Stimulated activated naive CD8-positive, alpha-beta T cell treated with anti-CD3 and anti-CD28 coated beads, Interleukin-15, amount 100 ng/mL, for 72 hours (primary cell): Measurements from ENCODE around the gene ROBO1.

ENCODE experiments used
- ATAC-seq: fragments of 150-1000 bp; cut with Tn5 transposase; 2 replicates; pipeline ENCODE4 v1.10.0; 2021; ENCODE audit warnings: mild to moderate bottlenecking, moderate library complexity
- DNase-seq, 2 donors: peaks; one replicate each; pipeline ENCODE4 v3.0.0; 2021 to 2022
- H3K27ac Mint-ChIP-seq, 2 donors: one replicate each; pipeline ENCODE4 v1.8.0; 2022; ENCODE audit warnings: mild to moderate bottlenecking in 2 of 2, mixed read lengths in 2 of 2, moderate library complexity in 2 of 2
- H3K27me3 Mint-ChIP-seq: one replicate; pipeline ENCODE4 v1.8.0; 2022; ENCODE audit warnings: mixed read lengths
- H3K4me1 Mint-ChIP-seq: one replicate; pipeline ENCODE4 v1.8.0; 2022; ENCODE audit warnings: mild to moderate bottlenecking, mixed read lengths
- H3K4me3 Mint-ChIP-seq, 2 donors: one replicate each; pipeline ENCODE4 v1.8.0; 2022; ENCODE audit warnings: mild to moderate bottlenecking in 2 of 2, mixed read lengths in 2 of 2, moderate library complexity in 1 of 2
- H3K9me3 Mint-ChIP-seq, 2 donors: one replicate each; pipeline ENCODE4 v1.8.0; 2022; ENCODE audit warnings: mixed read lengths in 2 of 2

Gene ROBO1

DNA sequence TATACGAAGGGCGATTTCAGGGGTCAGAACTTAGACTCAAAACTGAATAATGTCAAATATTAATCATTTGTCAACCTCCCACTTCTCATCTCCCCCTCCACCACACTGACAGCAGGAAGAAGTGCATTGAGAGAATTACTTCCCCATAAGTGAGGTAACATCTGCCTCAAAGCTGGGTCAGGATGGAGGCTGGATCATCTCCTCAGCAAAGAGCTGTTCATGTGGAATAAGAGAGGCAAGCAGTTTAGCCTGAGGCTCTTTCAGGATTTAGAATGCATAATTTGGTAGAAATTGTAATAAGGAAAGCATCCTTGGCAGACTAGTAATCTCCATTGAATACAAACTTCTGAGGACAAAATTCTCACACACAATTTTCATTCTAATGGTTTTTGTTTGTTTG, 512.1 kb downstream of the ROBO1 start:
- DNase-seq (no peak), ATAC-seq (no peak)
- H3K27me3 Mint-ChIP-seq = no peaks in the 10 kb centered on the region
- H3K27ac Mint-ChIP-seq = no peak overlapping the region
- H3K4me1 Mint-ChIP-seq = no peaks in the 10 kb centered on the region
- H3K9me3 Mint-ChIP-seq = peaks cover 0 to 4% of the 10 kb centered on the region in 2 donors
- H3K4me3 Mint-ChIP-seq = no peak overlapping the region

DNA sequence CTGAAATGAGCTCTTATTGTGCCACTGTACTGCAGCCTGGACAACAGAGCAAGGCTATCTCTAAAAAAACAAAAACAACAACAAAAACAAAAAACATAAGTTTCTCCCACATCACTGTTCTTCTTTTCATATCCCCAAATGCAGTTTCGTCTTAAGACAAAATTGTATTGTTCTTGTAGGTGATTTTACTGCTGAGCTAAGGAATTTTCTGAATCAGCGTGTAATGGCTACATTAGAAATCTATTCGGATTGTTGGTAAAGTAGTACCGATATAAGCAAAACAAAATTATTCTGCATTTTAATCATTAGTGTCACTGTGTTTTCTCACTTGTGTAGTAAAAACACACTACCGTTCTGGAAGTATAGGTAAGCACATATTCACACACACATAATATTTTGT, 512.5 kb downstream of the ROBO1 start:
- Mint-ChIP-seq H3K27ac (no peak overlapping the region), H3K27me3 (no peaks in the 10 kb centered on the region), H3K4me1 (no peaks in the 10 kb centered on the region), H3K4me3 (no peak overlapping the region), H3K9me3 (peaks cover 0 to 4% of the 10 kb centered on the region in 2 donors)
- no peak for ATAC-seq
- no peak for DNase-seq

DNA sequence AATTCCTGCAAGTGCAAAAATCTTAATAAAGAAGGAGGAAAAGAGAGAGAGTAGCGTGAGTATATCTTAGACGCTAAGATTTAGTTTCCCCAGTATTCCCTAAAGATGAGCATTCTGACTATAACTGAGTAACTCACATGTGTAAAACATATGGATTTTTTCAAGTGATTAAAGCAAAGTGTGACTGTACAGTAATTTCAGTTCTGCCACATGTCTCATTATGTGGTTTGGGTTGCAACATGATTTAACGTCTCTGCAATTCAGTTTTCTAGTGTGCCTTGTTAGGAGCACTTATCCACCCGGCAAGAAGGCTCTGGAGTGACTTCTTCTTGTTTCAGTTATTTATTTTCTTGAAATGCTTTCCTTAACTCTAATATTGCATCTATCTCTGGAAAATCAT, 514.1 kb downstream of the ROBO1 start:
- Mint-ChIP-seq H3K27me3 (no peaks in the 10 kb centered on the region), H3K4me3 (no peak overlapping the region)
- ATAC-seq = no peak

DNA sequence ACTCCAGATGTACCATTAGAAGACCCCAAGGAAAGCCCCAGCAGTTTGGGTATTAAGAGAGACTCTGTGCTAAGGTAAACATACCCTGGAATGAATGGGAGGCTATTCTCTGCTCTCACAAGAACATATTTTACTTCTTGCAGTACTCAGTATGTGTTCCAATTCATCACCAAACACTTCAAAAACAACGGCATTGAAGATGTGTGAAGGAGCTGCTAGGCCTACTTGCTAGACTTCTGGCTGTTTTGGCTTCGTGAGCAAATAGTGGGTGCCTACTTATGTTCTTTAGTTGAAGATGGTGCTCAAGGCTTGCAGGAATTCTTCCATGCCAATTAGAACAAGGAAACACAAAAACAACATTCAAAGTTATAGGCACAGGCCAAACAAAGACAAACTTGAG, 514.5 kb downstream of the ROBO1 start:
- H3K4me3 Mint-ChIP-seq = no peak overlapping the region
- no peak overlapping the region for H3K27ac Mint-ChIP-seq
- DNase-seq (no peak), ATAC-seq (no peak)
- H3K4me1 Mint-ChIP-seq = no peaks in the 10 kb centered on the region
- no peaks in the 10 kb centered on the region for H3K27me3 Mint-ChIP-seq
- H3K9me3 Mint-ChIP-seq = peaks cover 7 to 16% of the 10 kb centered on the region in 2 donors

More for the DNA sequence above, 514.1 kb downstream of the ROBO1 start:
- H3K4me1 Mint-ChIP-seq = no peaks in the 10 kb centered on the region
- H3K9me3 Mint-ChIP-seq = peaks cover 7 to 12% of the 10 kb centered on the region in 2 donors
- no peak overlapping the region for H3K27ac Mint-ChIP-seq
- no peak for DNase-seq

DNA sequence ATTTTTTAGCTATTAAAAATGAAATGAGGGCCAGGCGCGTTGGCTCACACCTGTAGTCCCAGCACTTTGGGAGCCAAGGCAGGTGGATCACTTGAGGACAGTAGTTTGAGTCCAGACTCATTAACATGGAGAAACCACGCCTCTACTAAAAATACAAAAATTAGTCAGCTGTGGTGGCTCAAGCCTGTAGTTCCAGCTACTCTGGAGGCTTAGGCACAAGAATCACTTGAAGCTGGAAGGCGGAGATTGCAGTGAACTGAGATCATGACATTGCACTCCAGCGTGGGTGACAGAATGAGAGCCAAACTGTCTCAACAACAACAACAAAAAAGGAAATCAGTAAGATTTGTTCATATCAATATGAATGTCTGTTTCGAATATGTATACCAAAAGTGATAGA, 517.1 kb downstream of the ROBO1 start:
- DNase-seq (no peak), ATAC-seq (no peak)
- H3K9me3 Mint-ChIP-seq = peaks cover 7 to 16% of the 10 kb centered on the region in 2 donors
- no peak overlapping the region for H3K4me3 Mint-ChIP-seq
- H3K4me1 Mint-ChIP-seq = no peaks in the 10 kb centered on the region
- H3K27me3 Mint-ChIP-seq = no peaks in the 10 kb centered on the region
- no peak overlapping the region for H3K27ac Mint-ChIP-seq

DNA sequence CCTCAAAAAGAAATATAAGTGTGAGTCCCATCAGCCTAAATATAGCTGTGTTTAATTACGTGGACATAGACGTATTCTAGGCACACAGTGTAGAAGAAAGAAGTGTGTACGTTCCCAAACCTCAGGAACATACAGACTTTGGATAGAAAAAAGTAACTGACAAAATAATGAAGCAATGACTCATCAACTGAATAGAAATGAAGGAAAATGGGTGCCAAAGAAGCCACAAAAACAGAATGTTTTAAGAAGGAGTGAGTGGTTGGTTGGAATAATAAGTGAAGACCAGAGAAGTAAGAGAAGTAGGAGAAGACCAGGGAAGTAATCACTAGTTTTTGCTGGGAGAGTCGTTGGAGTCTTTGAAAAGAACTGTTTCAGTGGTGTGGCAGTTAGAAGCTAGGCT, 518.1 kb downstream of the ROBO1 start:
- no peak for DNase-seq
- peaks cover 7 to 16% of the 10 kb centered on the region in 2 donors for H3K9me3 Mint-ChIP-seq

DNA sequence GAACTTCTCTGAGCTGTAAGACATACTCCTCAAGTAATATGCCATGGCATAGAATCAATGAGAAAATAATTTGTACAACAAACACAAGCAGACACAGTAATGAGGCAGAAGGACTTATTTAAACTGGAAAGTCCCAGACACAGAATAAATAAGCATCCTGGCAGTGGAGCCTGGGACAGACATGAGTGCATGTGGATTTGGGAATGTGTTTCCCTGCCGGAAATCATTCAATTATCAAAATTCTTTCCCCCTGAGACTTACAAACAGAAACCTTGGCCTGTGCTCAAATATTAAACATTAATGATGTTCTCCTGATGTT, 520.1 kb downstream of the ROBO1 start:
- DNase-seq (no peak), ATAC-seq (no peak)
- no peaks in the 10 kb centered on the region for H3K4me1 Mint-ChIP-seq
- no peak overlapping the region for H3K4me3 Mint-ChIP-seq
- no peak overlapping the region for H3K27ac Mint-ChIP-seq
- H3K9me3 Mint-ChIP-seq = peaks cover 7 to 12% of the 10 kb centered on the region in 2 donors
- H3K27me3 Mint-ChIP-seq = no peaks in the 10 kb centered on the region

More for the DNA sequence above, 518.1 kb downstream of the ROBO1 start:
- no peak overlapping the region for H3K4me3 Mint-ChIP-seq
- ATAC-seq = no peak
- peak overlapping the region in 1 of 2 donors; percentile 6 for H3K27ac Mint-ChIP-seq
- no peaks in the 10 kb centered on the region for H3K4me1 Mint-ChIP-seq
- H3K27me3 Mint-ChIP-seq = no peaks in the 10 kb centered on the region

DNA sequence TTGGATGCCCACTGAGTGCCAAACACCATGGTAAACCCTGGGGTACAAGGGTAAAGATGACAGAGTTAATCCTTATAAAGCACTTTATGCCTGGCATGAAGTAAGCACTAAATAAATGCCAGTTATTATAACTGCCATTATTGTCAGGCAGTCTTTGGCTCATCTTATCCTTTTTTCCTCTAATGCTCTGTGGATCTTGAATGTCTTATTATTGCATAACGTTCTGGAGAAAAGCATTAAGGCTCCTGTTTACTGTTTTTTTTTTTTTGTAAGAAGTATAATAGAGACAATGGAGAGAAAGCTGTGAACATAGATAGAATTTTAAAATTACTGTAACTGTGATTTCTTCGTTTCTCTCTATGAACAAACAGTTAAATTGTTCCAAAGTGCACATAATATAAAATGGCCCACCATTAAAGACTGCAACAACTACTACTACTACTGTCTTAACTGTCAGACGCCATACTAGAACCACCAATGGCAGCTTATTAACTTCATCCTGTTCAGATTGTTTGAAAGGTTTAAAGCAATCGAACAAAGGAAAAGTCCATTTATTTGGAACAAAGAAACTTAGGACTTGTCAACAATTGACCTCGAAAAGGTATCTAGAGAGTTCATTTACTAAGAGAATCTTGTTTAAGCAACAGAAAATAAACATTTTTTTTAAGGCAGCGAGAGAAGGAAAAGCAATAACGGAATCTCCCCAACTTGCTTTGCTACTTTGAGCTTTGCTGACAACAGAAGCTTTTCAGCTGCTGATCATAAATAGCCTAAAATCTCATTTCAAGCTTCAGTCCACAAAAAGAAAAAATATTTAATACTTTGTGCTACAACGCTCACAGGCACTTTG, 520.7 kb downstream of the ROBO1 start:
- peaks cover 7 to 12% of the 10 kb centered on the region in 2 donors for H3K9me3 Mint-ChIP-seq
- H3K27me3 Mint-ChIP-seq = no peaks in the 10 kb centered on the region
- no peak overlapping the region for H3K27ac Mint-ChIP-seq
- no peak for ATAC-seq
- H3K4me3 Mint-ChIP-seq = no peak overlapping the region
- DNase-seq = no peak
- no peaks in the 10 kb centered on the region for H3K4me1 Mint-ChIP-seq

DNA sequence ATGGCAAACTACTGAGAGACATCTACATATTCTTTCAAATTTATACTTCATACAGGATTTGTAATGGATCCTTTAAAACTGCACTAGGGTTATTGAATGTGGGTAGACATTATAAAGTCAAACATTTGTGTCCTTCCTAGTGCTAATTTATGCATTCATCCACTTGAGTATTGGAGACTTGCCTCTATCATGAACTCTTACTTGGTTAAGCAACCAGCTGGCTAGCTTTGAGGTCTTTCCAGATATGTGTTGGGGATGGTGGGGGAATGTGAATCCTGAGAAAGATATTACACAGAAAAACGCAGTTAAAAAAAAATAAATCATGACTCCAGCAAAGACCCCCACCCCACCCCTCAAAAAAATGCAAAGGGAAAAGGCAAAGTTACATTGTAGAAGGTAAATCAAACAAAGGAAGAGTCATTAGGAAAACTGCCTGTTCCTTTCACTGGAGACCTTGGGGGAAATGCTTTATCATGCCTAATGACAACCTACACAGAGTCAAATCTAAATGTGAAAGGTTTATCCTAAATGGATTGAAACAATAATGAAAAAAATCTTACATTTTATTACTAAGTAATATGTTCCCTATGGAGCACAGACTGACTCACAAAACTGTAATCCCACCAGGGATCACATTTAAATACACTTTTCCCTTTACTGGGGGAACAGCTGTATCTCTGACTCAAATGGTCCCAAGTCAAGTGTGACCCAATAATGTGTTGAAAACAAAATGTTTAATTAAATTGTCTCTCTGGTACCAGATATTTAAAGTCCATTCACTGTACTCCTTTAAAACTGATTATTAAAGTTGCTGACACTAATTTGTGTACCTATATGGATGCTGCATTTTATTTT, 522.3 kb downstream of the ROBO1 start:
- peaks cover 7 to 12% of the 10 kb centered on the region in 2 donors for H3K9me3 Mint-ChIP-seq
- ATAC-seq (no peak), DNase-seq (no peak)
- H3K4me3 Mint-ChIP-seq = no peak overlapping the region
- H3K27ac Mint-ChIP-seq = no peak overlapping the region
- no peaks in the 10 kb centered on the region for H3K4me1 Mint-ChIP-seq
- H3K27me3 Mint-ChIP-seq = no peaks in the 10 kb centered on the region

DNA sequence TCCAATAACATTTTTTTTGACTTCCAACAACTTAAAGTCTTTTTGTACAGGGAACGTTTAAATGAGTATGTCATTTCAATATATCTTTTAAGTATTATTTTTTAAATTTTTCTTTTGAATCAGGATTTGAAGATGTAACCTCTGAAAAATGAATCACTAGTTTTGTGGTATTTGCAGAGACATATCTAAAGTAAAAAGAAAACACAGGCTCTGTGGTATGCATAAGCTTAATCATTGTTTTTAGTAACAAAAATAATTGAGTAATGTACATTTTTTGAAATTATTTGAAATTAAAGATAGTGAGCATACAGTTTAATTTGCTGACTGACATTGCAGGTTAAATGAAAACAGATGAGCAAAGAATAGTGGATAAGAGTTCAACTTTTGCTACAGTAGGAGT, 531.3 kb downstream of the ROBO1 start:
- Mint-ChIP-seq H3K4me3 (no peak overlapping the region), H3K27me3 (no peaks in the 10 kb centered on the region), H3K4me1 (no peaks in the 10 kb centered on the region), H3K27ac (no peak overlapping the region), H3K9me3 (peaks cover 5 to 12% of the 10 kb centered on the region in 2 donors)
- ATAC-seq (no peak), DNase-seq (no peak)

DNA sequence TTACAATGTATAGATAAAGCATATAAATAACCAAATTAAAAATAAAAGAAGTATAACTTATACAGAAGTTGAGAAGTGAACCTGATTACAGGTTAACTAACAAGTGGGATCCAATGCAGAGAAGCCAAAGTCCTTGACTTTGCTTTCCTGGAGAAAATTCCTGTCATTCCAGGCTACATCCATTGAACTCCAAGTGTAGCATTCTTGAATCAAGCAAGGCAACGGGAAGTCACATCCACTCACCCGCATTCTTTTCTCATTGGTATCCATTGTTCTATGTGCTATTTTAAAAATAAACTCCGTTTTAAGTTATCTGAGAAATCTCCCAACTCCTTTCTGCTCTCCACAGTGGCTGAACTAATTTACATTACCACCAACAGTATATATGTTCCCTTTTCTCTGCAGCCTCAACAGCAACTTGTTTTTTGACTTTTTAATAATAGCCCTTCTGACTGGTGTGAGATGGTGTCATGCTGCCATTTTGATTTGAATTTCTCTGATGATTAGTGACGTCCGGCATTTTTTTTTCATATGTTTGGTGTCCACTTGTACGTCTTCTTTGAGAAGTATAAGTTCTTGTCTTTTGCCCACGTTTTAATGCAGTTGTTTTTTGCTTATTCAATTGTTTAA, 534.3 kb downstream of the ROBO1 start:
- Mint-ChIP-seq H3K27ac (no peak overlapping the region), H3K4me1 (no peaks in the 10 kb centered on the region), H3K9me3 (peaks cover 8 to 13% of the 10 kb centered on the region in 2 donors), H3K27me3 (no peaks in the 10 kb centered on the region), H3K4me3 (no peak overlapping the region)
- no peak for DNase-seq
- no peak for ATAC-seq

DNA sequence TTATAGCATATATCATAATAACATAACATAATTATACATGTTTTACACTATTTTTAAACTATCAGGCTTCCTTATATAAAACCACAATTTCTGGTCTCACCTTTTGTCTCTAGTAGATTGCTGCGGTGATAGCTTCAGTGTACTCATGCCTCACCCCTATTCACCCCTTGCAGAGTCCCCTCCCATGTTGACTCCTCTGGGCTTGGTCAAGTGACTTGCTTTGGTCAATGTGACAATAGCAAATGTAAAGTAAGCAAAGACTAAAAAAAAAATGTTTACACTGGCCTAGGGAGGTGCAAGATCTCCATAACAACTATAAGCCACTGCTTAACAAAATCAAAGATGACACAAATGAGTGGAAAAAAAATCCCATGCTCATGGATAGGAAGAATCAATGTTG, 537.5 kb downstream of the ROBO1 start:
- DNase-seq (no peak), ATAC-seq (no peak)
- Mint-ChIP-seq H3K27ac (no peak overlapping the region), H3K4me1 (no peaks in the 10 kb centered on the region), H3K9me3 (peaks cover 11 to 34% of the 10 kb centered on the region in 2 donors), H3K4me3 (no peak overlapping the region), H3K27me3 (no peaks in the 10 kb centered on the region)

DNA sequence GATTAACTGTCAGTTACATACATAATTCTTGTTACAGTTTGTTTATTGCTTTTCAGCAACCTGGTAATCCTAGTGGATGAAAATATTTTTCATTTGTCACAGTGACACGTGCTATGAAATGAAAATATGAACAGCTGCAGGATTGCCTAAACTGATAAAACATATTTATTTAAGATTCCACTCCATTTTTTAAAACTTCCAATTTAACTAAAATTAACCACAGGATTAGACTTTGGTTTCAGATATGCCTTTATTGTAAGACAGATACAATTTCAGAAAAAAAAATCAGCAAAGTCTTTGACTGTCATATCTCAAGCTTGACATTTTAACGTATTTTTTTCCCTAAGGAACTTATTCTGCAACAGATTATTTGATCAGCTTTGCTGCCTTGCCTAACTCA, 550.7 kb downstream of the ROBO1 start:
- Mint-ChIP-seq H3K4me1 (no peaks in the 10 kb centered on the region), H3K4me3 (no peak overlapping the region), H3K27me3 (no peaks in the 10 kb centered on the region), H3K9me3 (no peaks in the 10 kb centered on the region), H3K27ac (no peak overlapping the region)
- DNase-seq (no peak), ATAC-seq (no peak)

DNA sequence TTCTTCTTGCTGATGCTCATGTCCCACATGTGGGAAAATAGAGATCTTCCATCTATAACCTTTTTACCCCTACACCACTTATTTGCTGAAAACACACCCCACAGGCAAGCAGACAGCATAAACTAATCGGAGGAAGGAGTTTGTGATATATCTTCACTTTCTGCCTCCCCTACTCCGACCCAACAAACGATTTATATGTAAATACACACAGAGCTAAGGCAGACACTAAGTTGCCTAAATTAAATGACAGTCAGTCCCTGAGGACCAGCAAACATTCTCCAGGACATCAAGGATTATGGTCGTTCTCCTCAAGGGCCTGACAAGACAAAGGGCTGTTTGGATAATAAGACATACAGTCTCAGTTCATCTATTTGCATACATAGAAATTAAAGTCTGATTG, 552.5 kb downstream of the ROBO1 start:
- no peaks in the 10 kb centered on the region for H3K4me1 Mint-ChIP-seq
- no peak overlapping the region for H3K27ac Mint-ChIP-seq
- no peak overlapping the region for H3K4me3 Mint-ChIP-seq
- no peaks in the 10 kb centered on the region for H3K27me3 Mint-ChIP-seq
- no peaks in the 10 kb centered on the region for H3K9me3 Mint-ChIP-seq
- DNase-seq (no peak), ATAC-seq (no peak)

DNA sequence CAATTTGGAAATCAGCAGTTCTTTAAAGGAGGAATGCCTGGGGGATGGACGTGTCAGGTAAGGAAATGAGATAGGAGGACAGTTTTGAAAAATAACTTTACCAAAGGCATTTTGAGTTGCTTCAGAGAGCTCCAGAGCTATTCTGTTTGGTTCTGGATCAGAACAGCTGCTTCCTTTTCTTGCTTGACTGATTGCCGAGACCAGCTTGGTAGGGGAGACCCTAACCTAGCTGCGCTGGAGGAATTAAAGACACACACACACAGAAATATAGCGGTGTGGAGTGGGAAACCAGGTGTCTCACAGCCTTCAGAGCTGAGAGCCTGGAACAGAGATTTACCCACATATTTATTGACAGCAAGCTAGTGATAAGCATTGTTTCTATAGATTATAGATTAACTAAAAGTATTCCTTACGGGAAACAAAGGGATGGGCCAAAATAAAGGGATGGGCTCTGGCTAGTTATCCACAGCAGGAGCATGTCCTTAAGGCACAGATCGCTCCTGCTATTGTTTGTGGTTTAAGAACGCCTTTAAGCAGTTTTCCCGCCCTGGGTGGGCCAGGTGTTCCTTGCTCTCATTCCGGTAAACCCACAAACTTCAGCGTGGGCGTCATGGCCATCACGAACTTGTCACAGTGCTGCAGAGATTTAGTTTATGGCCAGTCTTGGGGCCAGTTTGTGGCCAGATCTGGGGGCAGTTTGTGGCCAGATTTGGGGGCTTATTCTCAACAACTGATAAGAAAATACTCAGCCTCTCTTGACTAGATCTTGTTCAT, 556.0 kb downstream of the ROBO1 start:
- Mint-ChIP-seq H3K9me3 (peaks cover 5 to 7% of the 10 kb centered on the region in 2 donors), H3K4me3 (no peak overlapping the region), H3K27ac (no peak overlapping the region), H3K27me3 (no peaks in the 10 kb centered on the region), H3K4me1 (no peaks in the 10 kb centered on the region)
- ATAC-seq (no peak), DNase-seq (no peak)
